ENCODE measurements around the gene TICRR.

DNA sequence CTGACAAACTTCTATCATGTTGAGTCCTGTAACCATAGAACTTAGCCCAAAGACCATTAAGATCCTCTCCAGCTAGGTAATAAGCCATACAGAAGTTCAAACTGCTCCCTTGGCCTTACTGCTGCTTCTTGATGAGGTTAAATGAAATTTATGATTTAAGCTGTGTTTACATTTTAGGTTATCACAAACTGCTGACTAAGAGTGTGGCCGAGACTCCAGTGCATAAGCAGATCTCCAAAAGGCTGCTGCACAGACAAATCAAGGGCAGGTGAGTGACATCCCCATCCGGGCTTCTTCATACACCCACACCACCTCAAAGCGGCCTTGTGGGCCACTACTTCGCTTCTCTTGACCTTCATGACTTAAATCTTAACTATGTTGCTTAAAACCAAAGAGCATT, 41.0 kb downstream of the TICRR start:
- TF ChIP-seq, protein P1, sequence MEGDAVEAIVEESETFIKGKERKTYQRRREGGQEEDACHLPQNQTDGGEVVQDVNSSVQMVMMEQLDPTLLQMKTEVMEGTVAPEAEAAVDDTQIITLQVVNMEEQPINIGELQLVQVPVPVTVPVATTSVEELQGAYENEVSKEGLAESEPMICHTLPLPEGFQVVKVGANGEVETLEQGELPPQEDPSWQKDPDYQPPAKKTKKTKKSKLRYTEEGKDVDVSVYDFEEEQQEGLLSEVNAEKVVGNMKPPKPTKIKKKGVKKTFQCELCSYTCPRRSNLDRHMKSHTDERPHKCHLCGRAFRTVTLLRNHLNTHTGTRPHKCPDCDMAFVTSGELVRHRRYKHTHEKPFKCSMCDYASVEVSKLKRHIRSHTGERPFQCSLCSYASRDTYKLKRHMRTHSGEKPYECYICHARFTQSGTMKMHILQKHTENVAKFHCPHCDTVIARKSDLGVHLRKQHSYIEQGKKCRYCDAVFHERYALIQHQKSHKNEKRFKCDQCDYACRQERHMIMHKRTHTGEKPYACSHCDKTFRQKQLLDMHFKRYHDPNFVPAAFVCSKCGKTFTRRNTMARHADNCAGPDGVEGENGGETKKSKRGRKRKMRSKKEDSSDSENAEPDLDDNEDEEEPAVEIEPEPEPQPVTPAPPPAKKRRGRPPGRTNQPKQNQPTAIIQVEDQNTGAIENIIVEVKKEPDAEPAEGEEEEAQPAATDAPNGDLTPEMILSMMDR (IDR thresholded peaks at IDR 0.05 in 4 of 5, conservative IDR thresholded peaks at IDR 0.05 in 1 of 5), result no peak
- no peak for TF ChIP-seq POLR2A (IDR thresholded peaks at IDR 0.05)
